HCT116 (cell line): ENCODE measurements around the gene DBET. TPM values are rescaled to one million over a fixed set of nuclear protein-coding genes. Genes with fewer than 3 reads are reported as not detected.
A peak's percentile ranks its signal among the peaks of the same experiment; 100 is the strongest.
"Not testable (repeated sequence)": the region's sequence is repeated elsewhere in the genome, so short reads cannot be mapped to it uniquely, and the experiment has no call there.

Experiments used
- ATAC-seq: fragments of 200-7000 bp; cut with Tn5 transposase; 2 replicates; pipeline ENCODE4 v1.9.1; 2020; ENCODE audit warnings: mild to moderate bottlenecking, moderate library complexity
- BruUV-seq: library from RNA; stranded (reverse); fragments of 400-500 nt; replicated peaks from 2 replicates; lab custom pipeline; 2021; lab: Mats Ljungman, UMichigan
- CTCF ChIA-PET: fragments of 300-600 bp; sonication (Branson Sonifier 250); formaldehyde crosslinking; loops from one replicate; lab custom pipeline; 2021; ENCODE audit warnings: antibody characterized with exemption; lab: Charles Lee
- POLR2A ChIA-PET: fragments of 300-600, 350-600 bp; sonication (Branson Sonifier 250); formaldehyde crosslinking; loops from one replicate; lab custom pipeline; 2021; ENCODE audit warnings: antibody characterized with exemption; lab: Charles Lee
- RAD21 ChIA-PET, 2 experiments: fragments of 300-600 bp; sonication (Branson Sonifier 250); formaldehyde crosslinking; loops; one replicate each; lab custom pipeline; 2023; ENCODE audit warnings: low total read pairs in 2 of 2; ENCODE audit not compliant: uncharacterized antibody in 2 of 2, unreplicated experiment in 2 of 2, low non-redundant PET in 1 of 2; lab: Charles Lee
- DNase-seq: peaks from one replicate; pipeline ENCODE4 v3.0.0-alpha.2; 2010; ENCODE audit warnings: low read depth, low spot score
- H2AFZ ChIP-seq: fragments of 200-600 bp; shearing (Covaris generic), sonication (generic); 2 replicates; pipeline ENCODE4 v1.6.1; 2017; ENCODE audit warnings: low read depth, mixed run types, mixed read lengths, antibody characterized with exemption, low read length; ENCODE audit not compliant: poor library complexity, severe bottlenecking
- H3K27ac ChIP-seq: 2 replicates; pipeline ENCODE4 v1.5.1; 2012; ENCODE audit warnings: low read depth, low read length
- H3K27me3 ChIP-seq: fragments of 200-600 bp; sonication (generic); 2 replicates; pipeline ENCODE4 v1.6.1; 2016; ENCODE audit warnings: mixed run types, low read length, mixed read lengths; ENCODE audit not compliant: insufficient read depth
- H3K36me3 ChIP-seq, 2 experiments: fragments of 200-500 bp in 1 of 2; fragments of 200-600 bp in 1 of 2; sonication (Bioruptor generic) in 1 of 2; sonication (generic) in 1 of 2; 2 replicates each; pipeline versions ENCODE4 v1.5.1 to v1.6.1; 2014 to 2016; ENCODE audit warnings: low read length in 2 of 2, inconsistent platforms in 1 of 2, mixed read lengths in 1 of 2, mixed run types in 1 of 2; ENCODE audit not compliant: insufficient read depth in 2 of 2, control insufficient read depth in 1 of 2
- H3K4me1 ChIP-seq, 2 experiments: fragments of 200-600 bp in 1 of 2; sonication (generic) in 1 of 2; 2 replicates each; pipeline versions ENCODE4 v1.5.1 to v1.6.1; 2012 to 2017; ENCODE audit warnings: low read length in 2 of 2, inconsistent platforms in 1 of 2, mild to moderate bottlenecking in 1 of 2, mixed read lengths in 1 of 2, mixed run types in 1 of 2, moderate library complexity in 1 of 2; ENCODE audit not compliant: insufficient read depth in 2 of 2, control insufficient read depth in 1 of 2
- H3K4me2 ChIP-seq: fragments of 200-600 bp; sonication (generic); 2 replicates; pipeline ENCODE4 v1.6.1; 2017; ENCODE audit warnings: mixed run types, low read length, mixed read lengths
- H3K4me3 ChIP-seq, 2 experiments: fragments of 200-600 bp in 1 of 2; sonication (generic) in 1 of 2; replicated peaks in 1 of 2; 2 replicates each; pipeline ENCODE4 v1.5.1; 2011 to 2016; ENCODE audit warnings: low read length in 2 of 2, control low read depth in 1 of 2, low read depth in 1 of 2, mild to moderate bottlenecking in 1 of 2, mixed read lengths in 1 of 2, mixed run types in 1 of 2
- H3K79me2 ChIP-seq: fragments of 200-600 bp; sonication (generic); 2 replicates; pipeline ENCODE4 v1.6.1; 2017; ENCODE audit warnings: mild to moderate bottlenecking, mixed run types, low read length, moderate library complexity, mixed read lengths; ENCODE audit not compliant: insufficient read depth
- H3K9ac ChIP-seq: fragments of 200-600 bp; sonication (generic); 2 replicates; pipeline ENCODE4 v1.6.1; 2016; ENCODE audit warnings: low read length, mixed read lengths
- H3K9me2 ChIP-seq: fragments of 200-600 bp; sonication (generic), shearing (Covaris generic); 2 replicates; pipeline ENCODE4 v1.6.1; 2017; ENCODE audit warnings: mixed run types, mild to moderate bottlenecking, moderate library complexity; ENCODE audit not compliant: insufficient read depth
- H3K9me3 ChIP-seq, 2 experiments: fragments of 200-500 bp in 1 of 2; fragments of 200-600 bp in 1 of 2; sonication (Bioruptor generic) in 1 of 2; sonication (generic) in 1 of 2; 2 replicates each; pipeline ENCODE4 v1.6.1; 2014 to 2017; ENCODE audit warnings: low read length in 2 of 2, mixed read lengths in 2 of 2, inconsistent platforms in 1 of 2, low read depth in 1 of 2, mild to moderate bottlenecking in 1 of 2, mixed run types in 1 of 2, moderate library complexity in 1 of 2; ENCODE audit not compliant: control insufficient read depth in 1 of 2, insufficient read depth in 1 of 2
- H4K20me1 ChIP-seq: fragments of 200-600 bp; sonication (generic), shearing (Covaris generic); 2 replicates; pipeline ENCODE4 v1.6.1; 2017; ENCODE audit warnings: mixed run types, mild to moderate bottlenecking, moderate library complexity; ENCODE audit not compliant: insufficient read depth
- intact Hi-C: fragments of 100-400 bp; cut with micrococcal nuclease; formaldehyde crosslinking; loops from 2 replicates; pipeline ENCODE4 v1.10.0; 2022
- total RNA-seq: library from RNA; stranded (reverse); gene quantifications from one replicate; pipeline ENCODE4 v1.2.1, GENCODE V29; 2021; ENCODE audit not compliant: unreplicated experiment

The DBET gene
- total RNA-seq, 1 experiment from 2014 or later = not detected

DNA sequence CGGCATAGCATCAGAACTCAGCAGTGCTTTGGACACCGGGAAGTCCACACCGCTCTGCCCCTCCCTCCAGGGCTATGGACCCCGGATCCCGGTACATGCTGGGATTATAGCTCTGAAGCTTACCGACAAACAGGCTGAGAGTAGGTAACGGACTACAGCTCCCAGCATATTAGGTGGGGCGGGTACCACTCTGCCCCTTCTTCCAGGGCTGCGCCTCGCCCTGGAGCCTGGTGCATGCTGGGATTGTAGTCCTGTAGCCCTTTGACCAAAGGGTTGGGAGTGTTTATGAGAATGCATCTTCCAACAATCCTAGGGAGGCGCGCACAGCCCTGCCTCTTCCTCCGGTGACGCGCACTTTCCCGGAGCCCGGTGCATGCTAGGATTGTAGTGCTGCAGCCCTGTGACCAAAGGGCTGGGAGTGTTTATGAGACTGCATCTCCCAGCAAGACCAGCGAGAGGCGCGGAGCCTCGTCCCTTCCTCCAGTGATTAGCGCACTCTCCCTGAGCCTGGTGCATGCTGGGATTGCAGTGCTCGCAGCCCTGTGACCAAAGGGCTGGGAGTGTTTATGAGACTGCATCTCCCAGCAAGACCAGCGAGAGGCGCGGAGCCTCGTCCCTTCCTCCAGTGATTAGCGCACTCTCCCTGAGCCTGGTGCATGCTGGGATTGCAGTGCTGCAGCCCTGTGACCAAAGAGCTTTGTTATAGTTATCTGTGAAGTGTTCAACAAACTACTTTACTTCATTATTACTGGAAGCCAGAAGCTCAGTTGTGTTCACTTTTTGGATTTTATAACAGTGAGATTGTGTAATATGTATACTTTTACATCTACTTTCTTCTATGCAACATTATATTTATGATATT, 14.7 kb upstream of the DBET start:
- H3K9me2 ChIP-seq, RAD21 ChIA-PET, DNase-seq, H3K4me2 ChIP-seq, H4K20me1 ChIP-seq, H3K27me3 ChIP-seq, H3K79me2 ChIP-seq, intact Hi-C loops, H2AFZ ChIP-seq, H3K4me1 ChIP-seq, H3K27ac ChIP-seq, H3K9me3 ChIP-seq, POLR2A ChIA-PET, H3K9ac ChIP-seq, BruUV-seq, H3K36me3 ChIP-seq, CTCF ChIA-PET: not testable (repeated sequence)
- ATAC-seq = peak; percentile 97
- peak overlapping the region; percentile 21 to 23; a peak in 2 of 4 replicates for H3K4me3 ChIP-seq

DNA sequence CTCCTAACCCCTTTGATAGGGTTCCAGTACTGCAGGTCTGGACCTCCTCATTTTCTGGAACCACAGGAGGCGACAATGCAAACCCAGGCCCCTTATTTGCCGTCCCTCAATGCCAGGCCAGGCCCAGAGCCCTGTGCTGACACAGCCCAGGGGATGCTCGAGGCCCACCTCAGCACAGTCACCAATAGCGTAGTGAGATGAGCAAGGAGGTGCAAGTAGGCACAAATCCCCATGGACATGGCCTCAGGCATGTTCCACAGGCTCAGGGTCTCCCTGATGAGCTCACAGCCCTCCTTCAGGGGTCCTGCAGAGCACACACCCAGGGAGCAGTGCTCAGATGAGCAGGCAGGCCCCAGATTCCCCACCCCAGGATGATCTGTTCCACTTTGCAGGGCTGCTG, 5.3 kb upstream of the DBET start:
- H3K4me3 ChIP-seq, H3K9me3 ChIP-seq, ATAC-seq, CTCF ChIA-PET, intact Hi-C loops, H3K9me2 ChIP-seq, H3K27me3 ChIP-seq, POLR2A ChIA-PET, DNase-seq, H4K20me1 ChIP-seq, H3K4me1 ChIP-seq, RAD21 ChIA-PET, H3K9ac ChIP-seq, H3K27ac ChIP-seq, H3K79me2 ChIP-seq, H3K4me2 ChIP-seq, H3K36me3 ChIP-seq, BruUV-seq, H2AFZ ChIP-seq: not testable (repeated sequence)

DNA sequence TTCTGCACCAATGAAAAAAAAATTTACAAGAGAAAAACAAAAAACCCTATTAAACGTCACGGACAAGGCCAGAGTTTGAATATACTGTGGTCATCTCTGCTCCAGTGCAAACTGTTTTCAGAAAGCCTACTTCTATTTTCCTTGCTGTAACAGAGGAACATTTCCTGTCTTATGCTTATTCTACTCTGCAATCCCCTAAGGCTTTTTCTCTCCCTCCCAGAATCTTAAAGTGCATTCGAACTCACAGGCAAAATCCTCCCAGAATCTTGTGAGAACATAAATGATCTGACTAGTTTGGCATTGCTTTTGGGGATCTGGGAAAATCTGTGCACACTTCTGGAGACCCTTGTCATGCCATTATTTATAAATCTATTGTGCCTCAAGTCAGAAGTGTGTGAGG, 503 bp downstream of the DBET start:
- H3K79me2 ChIP-seq, H3K4me2 ChIP-seq, H3K4me1 ChIP-seq, H4K20me1 ChIP-seq, intact Hi-C loops, H3K36me3 ChIP-seq, RAD21 ChIA-PET, H3K4me3 ChIP-seq, CTCF ChIA-PET, H3K27me3 ChIP-seq, POLR2A ChIA-PET, H3K27ac ChIP-seq, H3K9ac ChIP-seq, DNase-seq, ATAC-seq, H2AFZ ChIP-seq, BruUV-seq, H3K9me2 ChIP-seq, H3K9me3 ChIP-seq: not testable (repeated sequence)

DNA sequence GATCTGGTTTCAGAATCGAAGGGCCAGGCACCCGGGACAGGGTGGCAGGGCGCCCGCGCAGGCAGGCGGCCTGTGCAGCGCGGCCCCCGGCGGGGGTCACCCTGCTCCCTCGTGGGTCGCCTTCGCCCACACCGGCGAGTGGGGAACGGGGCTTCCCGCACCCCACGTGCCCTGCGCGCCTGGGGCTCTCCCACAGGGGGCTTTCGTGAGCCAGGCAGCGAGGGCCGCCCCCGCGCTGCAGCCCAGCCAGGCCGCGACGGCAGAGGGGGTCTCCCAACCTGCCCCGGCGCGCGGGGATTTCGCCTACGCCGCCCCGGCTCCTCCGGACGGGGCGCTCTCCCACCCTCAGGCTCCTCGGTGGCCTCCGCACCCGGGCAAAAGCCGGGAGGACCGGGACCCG, 4.0 kb downstream of the DBET start:
- RAD21 ChIA-PET, H3K4me3 ChIP-seq, H4K20me1 ChIP-seq, H3K9me3 ChIP-seq, ATAC-seq, H3K9me2 ChIP-seq, DNase-seq, H3K9ac ChIP-seq, intact Hi-C loops, H3K27ac ChIP-seq, H3K79me2 ChIP-seq, H3K27me3 ChIP-seq, H3K4me1 ChIP-seq, POLR2A ChIA-PET, BruUV-seq, H2AFZ ChIP-seq, H3K4me2 ChIP-seq, H3K36me3 ChIP-seq, CTCF ChIA-PET: not testable (repeated sequence)
